ENCODE measurements around the gene LOXHD1. TPM values are rescaled to one million over a fixed set of nuclear protein-coding genes. Genes with fewer than 3 reads are reported as not detected.

LOXHD1 gene
- total and polyA plus RNA-seq, 3 donors from 2014 or later, result 11.3 to 59.4 (median 29.6) TPM

DNA sequence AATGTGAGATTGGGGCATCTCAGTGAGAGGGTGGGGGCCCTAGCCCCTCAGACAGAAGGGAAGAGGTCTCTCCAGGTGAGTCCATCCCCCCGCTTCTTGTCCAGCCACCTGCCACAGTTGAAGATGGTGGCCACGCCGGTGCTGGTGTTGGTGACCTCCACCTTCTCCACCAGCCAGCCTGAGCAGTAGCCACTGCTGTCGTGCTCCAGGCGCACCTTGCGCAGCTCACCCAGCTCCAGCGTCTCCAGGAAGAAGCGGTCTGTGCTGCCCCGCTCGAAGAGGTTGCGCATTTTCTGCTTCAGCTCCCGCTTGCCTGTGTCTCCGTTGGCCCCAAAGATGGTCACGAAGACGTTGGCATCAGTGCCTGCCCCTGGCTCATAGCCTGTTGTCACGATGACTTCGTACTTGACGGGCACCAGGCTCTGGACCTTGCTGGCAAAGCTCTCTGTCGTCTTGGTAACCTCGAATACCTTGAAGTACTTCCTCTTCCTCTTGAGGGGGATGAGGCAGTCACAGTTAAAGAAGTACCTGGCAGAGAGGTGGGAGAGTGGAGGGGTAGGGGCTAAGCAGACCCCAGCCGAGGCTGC lies 179.5 kb downstream of the LOXHD1 start:
- TF ChIP-seq POLR2A (IDR thresholded peaks at IDR 0.05), result no peak
- TF ChIP-seq, protein P1, sequence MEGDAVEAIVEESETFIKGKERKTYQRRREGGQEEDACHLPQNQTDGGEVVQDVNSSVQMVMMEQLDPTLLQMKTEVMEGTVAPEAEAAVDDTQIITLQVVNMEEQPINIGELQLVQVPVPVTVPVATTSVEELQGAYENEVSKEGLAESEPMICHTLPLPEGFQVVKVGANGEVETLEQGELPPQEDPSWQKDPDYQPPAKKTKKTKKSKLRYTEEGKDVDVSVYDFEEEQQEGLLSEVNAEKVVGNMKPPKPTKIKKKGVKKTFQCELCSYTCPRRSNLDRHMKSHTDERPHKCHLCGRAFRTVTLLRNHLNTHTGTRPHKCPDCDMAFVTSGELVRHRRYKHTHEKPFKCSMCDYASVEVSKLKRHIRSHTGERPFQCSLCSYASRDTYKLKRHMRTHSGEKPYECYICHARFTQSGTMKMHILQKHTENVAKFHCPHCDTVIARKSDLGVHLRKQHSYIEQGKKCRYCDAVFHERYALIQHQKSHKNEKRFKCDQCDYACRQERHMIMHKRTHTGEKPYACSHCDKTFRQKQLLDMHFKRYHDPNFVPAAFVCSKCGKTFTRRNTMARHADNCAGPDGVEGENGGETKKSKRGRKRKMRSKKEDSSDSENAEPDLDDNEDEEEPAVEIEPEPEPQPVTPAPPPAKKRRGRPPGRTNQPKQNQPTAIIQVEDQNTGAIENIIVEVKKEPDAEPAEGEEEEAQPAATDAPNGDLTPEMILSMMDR (IDR thresholded peaks at IDR 0.05), result no peak
- Histone ChIP-seq H3K27ac (no peak overlapping the region), H3K9me3 (no peaks in the 10 kb centered on the region), H3K36me3 (ENCODE audit: low read depth, missing control alignments) (no peaks in the 10 kb centered on the region), H3K4me3 (no peak overlapping the region), H3K27me3 (no peaks in the 10 kb centered on the region), H3K4me1 (no peaks in the 10 kb centered on the region)
- intact Hi-C loops (cut with DNase I; ENCODE audit: low total_unique reads), result loop anchor here (10.0 kb wide), 1 partner anchor 193 kb away; no protein-coding TSS in a partner anchor
- 85 to 86% methylated on average over 17 to 21 of the region's 21 CpGs for WGBS, 2 donors
- no peak for DNase-seq

DNA sequence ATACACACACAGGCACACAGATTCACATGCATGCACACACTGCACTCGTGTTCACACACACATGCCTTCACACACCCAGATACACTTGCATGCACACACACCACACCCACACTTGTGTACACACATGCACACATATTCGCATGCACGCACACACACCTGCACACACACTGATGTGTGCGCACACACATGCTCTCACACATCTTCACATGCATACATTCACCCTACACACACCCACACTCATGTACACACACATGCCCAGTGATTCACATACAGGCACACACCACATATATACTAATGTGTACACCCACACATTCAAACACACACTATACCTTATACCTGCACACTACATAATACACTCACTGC lies 181.6 kb downstream of the LOXHD1 start:
- Histone ChIP-seq H3K9me3 (no peaks in the 10 kb centered on the region), H3K27ac (no peak overlapping the region), H3K36me3 (ENCODE audit: low read depth, missing control alignments) (no peaks in the 10 kb centered on the region), H3K4me1 (no peaks in the 10 kb centered on the region), H3K27me3 (no peaks in the 10 kb centered on the region), H3K4me3 (no peak overlapping the region)
- DNase-seq, result no peak
- 93 to 95% methylated on average over 4 of the region's 4 CpGs for WGBS, 2 donors
- intact Hi-C loops (cut with DNase I; ENCODE audit: low total_unique reads), result loop anchor here (10.0 kb wide), 1 partner anchor 191 kb away; no protein-coding TSS in a partner anchor
- TF ChIP-seq, protein P1 (IDR thresholded peaks at IDR 0.05), result no peak

DNA sequence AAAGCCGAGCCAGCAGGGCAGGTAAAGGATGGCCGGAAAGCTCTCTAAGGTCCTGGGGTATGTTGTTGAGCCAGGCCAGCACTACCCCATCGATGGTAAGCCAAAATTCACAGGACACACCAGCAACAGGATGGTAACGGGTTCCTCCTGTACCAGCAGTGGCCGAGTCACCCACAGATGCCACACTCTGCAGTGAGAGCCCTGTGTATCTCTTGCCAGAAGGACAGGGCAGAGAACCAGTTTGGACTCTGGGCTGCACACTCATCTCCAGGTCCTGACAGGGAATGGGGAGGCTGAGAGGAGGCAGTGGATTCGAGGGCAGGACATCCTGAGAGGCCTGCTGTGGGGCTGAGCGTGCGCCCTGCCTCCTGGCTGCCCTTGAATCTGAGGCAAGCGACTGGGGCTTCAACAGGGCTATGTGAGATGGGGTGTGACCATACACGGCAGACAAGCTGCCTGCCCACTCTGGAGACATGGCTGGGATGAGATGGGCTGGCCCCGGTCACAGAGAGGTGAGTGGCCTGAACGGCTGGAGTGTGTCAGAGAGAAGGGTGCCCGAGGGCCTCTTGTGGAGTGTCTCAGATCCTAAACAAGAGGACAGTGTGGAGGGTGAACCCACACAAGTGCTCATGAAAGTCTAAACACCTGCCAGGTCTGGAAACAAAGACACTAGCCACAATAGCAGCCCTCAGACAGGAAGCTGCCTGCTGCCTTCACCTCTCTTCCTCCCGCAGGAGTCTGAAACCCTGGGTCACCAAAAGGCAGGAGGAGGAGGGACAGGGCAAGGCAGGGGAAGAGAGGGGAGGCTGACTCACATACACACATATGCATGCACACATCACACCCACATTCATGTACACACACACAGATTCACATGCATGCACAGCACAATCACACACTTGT lies 182.3 kb downstream of the LOXHD1 start:
- no peak overlapping the region for H3K4me3 ChIP-seq
- H3K9me3 ChIP-seq, result no peaks in the 10 kb centered on the region
- no peak for TF ChIP-seq POLR2A (IDR thresholded peaks at IDR 0.05)
- TF ChIP-seq, protein P1 (IDR thresholded peaks at IDR 0.05), result no peak
- H3K27me3 ChIP-seq, result no peaks in the 10 kb centered on the region
- no peak for DNase-seq
- no peak overlapping the region for H3K27ac ChIP-seq
- no peaks in the 10 kb centered on the region for H3K36me3 ChIP-seq (ENCODE audit: low read depth, missing control alignments)
- WGBS, 2 donors, result 77 to 80% methylated on average over 14 of the region's 14 CpGs
- intact Hi-C loops (cut with DNase I; ENCODE audit: low total_unique reads), result loop anchor here (10.0 kb wide), 1 partner anchor 190 kb away; no protein-coding TSS in a partner anchor
- H3K4me1 ChIP-seq, result no peaks in the 10 kb centered on the region

DNA sequence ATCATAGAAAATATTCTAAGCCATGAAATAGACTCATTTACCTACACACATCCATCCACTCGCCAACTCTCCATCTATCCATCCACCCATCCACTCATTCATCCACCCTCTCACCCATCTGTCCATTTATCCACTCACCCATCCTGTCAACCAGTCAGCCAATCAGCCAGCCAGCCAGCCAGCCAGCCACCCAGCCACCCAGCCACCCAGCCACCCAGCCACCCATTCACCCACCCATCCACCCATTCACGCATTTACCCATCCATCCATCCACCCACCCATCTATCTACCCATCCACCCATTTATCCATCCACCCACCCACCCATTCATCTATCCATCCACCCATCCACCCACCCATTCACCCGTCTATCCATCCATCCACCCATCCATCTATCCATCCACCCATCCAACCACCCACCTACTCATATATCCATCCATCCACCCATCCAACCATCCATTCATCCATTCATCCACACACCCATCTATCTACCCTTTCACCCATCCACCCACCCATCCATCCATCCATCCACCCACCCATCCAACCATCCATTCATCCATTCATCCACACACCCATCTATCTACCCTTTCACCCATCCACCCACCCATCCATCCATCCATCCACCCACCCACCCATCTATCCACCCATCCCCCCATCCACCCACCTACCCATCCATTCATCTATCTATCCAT lies 185.1 kb downstream of the LOXHD1 start:
- Histone ChIP-seq H3K4me1 (no peaks in the 10 kb centered on the region), H3K4me3 (no peak overlapping the region), H3K27me3 (no peaks in the 10 kb centered on the region), H3K27ac (no peak overlapping the region), H3K36me3 (ENCODE audit: low read depth, missing control alignments) (no peaks in the 10 kb centered on the region), H3K9me3 (no peaks in the 10 kb centered on the region)
- DNase-seq, result no peak
- no peak for TF ChIP-seq POLR2A (IDR thresholded peaks at IDR 0.05)
- TF ChIP-seq, protein P1 (IDR thresholded peaks at IDR 0.05), result no peak
- intact Hi-C loops (cut with DNase I; ENCODE audit: low total_unique reads), result loop anchor here (10.0 kb wide), 1 partner anchor 187 kb away; no protein-coding TSS in a partner anchor
- 93% methylated on average over 3 of the region's 3 CpGs for WGBS, 2 donors

Measured in testis (tissue), 3 donors.